ENCODE measurements around the gene LRIG1.
A peak's percentile ranks its signal among the peaks of the same experiment; 100 is the strongest.

Gene LRIG1

GRCh38 chr3:66493458-66494099, 7.2 kb downstream of the LRIG1 start:
- H3K4me3 ChIP-seq (ENCODE audit: low read length) = no peak overlapping the region
- H3K4me1 ChIP-seq (ENCODE audit: control insufficient read depth, insufficient read depth, low read length) = peaks cover 62% of the 10 kb centered on the region
- H3K36me3 ChIP-seq (ENCODE audit: control insufficient read depth, insufficient read depth, low read length) = no peaks in the 10 kb centered on the region
- no peaks in the 10 kb centered on the region for H3K9me3 ChIP-seq (ENCODE audit: control insufficient read depth, low read length)
- peak overlapping the region; percentile 19 for H3K9ac ChIP-seq (ENCODE audit: low read length)
- no peaks in the 10 kb centered on the region for H3K27me3 ChIP-seq (ENCODE audit: control insufficient read depth, insufficient read depth, low read length)

DNA sequence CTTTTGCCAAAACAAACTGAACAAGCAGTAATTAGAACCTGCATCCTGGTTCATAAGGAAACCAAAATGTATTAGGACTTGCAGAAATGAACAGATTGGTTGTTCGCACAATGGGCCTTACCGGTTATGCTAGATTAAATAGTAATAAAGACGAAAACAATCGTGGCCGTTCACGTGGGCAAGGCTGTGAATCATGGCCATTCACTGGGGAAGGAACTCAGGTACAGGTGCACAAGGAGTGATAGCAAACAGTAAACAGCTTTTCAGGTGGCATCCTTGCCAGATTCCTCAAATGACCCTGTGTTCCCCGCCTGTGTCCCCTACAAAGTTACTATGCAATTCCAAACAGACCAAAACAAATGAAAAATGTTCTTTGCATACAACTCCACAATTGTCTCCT, 8.2 kb downstream of the LRIG1 start:
- Histone ChIP-seq H3K9me3 (ENCODE audit: control insufficient read depth, low read length) (no peaks in the 10 kb centered on the region), H3K4me3 (ENCODE audit: low read length) (no peak overlapping the region), H3K4me1 (ENCODE audit: control insufficient read depth, insufficient read depth, low read length) (peaks cover 62% of the 10 kb centered on the region), H3K36me3 (ENCODE audit: control insufficient read depth, insufficient read depth, low read length) (no peaks in the 10 kb centered on the region), H3K9ac (ENCODE audit: low read length) (no peak overlapping the region), H3K27me3 (ENCODE audit: control insufficient read depth, insufficient read depth, low read length) (no peaks in the 10 kb centered on the region)

GRCh38 chr3:66492071-66492470, 8.8 kb downstream of the LRIG1 start:
- H3K9ac ChIP-seq (ENCODE audit: low read length) = no peak overlapping the region
- no peaks in the 10 kb centered on the region for H3K27me3 ChIP-seq (ENCODE audit: control insufficient read depth, insufficient read depth, low read length)
- no peaks in the 10 kb centered on the region for H3K9me3 ChIP-seq (ENCODE audit: control insufficient read depth, low read length)
- no peaks in the 10 kb centered on the region for H3K36me3 ChIP-seq (ENCODE audit: control insufficient read depth, insufficient read depth, low read length)
- H3K4me1 ChIP-seq (ENCODE audit: control insufficient read depth, insufficient read depth, low read length) = peaks cover 65% of the 10 kb centered on the region
- no peak overlapping the region for H3K4me3 ChIP-seq (ENCODE audit: low read length)

DNA sequence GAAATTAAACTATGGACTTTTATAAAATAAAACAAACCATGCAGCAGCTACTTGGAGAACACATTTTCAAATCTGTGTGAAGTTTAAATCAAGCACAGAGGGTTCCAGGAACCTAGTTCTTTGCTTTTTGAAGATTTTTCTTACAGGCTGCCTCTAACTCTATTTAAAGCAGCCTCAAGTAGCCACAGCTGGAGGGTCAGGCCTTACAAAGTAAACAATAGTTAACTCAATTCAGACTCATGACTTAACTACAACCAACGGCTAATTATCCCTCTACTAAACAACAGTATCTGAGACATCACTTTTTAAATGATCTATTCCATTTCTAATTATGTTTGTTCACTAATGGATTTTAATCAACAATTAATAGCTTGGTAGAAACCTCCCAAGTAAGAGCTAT, 9.8 kb downstream of the LRIG1 start:
- Histone ChIP-seq H3K9ac (ENCODE audit: low read length) (peak overlapping the region; percentile 19), H3K4me3 (ENCODE audit: low read length) (no peak overlapping the region), H3K27me3 (ENCODE audit: control insufficient read depth, insufficient read depth, low read length) (no peaks in the 10 kb centered on the region), H3K4me1 (ENCODE audit: control insufficient read depth, insufficient read depth, low read length) (peaks cover 58% of the 10 kb centered on the region), H3K36me3 (ENCODE audit: control insufficient read depth, insufficient read depth, low read length) (no peaks in the 10 kb centered on the region), H3K9me3 (ENCODE audit: control insufficient read depth, low read length) (no peaks in the 10 kb centered on the region)

DNA sequence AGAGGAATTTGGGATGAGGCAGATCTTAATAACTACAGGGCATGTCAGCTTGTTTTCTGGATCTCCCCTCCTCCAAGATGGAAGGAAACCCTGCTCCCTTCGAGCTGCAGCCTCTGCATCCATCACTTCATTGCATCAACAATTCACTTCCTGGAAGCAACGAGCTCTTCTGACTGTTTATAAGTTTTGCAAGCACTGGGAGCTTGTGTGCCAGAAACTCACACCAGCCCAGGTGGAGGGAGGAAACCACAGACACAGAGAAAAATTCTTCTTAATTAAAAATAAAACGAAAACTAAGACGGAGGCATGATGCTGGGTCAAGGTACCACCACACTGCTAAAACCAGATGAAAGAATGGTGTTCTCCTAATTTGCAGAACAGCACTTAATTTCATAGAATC, 10.6 kb downstream of the LRIG1 start:
- no peak overlapping the region for H3K4me3 ChIP-seq (ENCODE audit: low read length)
- H3K36me3 ChIP-seq (ENCODE audit: control insufficient read depth, insufficient read depth, low read length) = no peaks in the 10 kb centered on the region
- no peaks in the 10 kb centered on the region for H3K27me3 ChIP-seq (ENCODE audit: control insufficient read depth, insufficient read depth, low read length)
- H3K9ac ChIP-seq (ENCODE audit: low read length) = no peak overlapping the region
- H3K9me3 ChIP-seq (ENCODE audit: control insufficient read depth, low read length) = no peaks in the 10 kb centered on the region
- peaks cover 51% of the 10 kb centered on the region for H3K4me1 ChIP-seq (ENCODE audit: control insufficient read depth, insufficient read depth, low read length)

- Histone ChIP-seq H3K36me3 (ENCODE audit: control insufficient read depth, insufficient read depth, low read length) (no peaks in the 10 kb centered on the region), H3K4me1 (ENCODE audit: control insufficient read depth, insufficient read depth, low read length) (peaks cover 47% of the 10 kb centered on the region), H3K27me3 (ENCODE audit: control insufficient read depth, insufficient read depth, low read length) (no peaks in the 10 kb centered on the region), H3K4me3 (ENCODE audit: low read length) (no peak overlapping the region), H3K9me3 (ENCODE audit: control insufficient read depth, low read length) (no peaks in the 10 kb centered on the region), H3K9ac (ENCODE audit: low read length) (no peak overlapping the region)
These were observed 11.2 kb downstream of the LRIG1 start for GRCh38 chr3:66489581-66489980.

DNA sequence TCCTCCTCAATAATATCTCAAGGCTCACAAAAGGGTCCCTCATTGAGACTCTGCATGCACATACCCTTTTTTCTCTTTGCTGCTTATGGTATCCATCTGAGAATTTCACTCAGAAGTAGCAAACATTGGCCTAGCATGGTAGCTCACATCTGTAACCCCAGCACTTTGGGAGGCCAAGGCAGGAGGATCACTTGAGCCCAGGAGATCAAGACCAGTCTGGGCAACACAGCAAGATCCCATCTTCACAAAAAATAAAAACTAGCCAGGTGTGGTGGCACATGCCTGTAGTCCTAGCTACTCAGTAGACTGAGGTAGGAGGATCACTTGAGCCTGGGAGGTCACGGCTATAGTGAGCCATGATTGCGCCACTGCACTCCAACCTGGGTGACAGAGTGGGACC, 11.7 kb downstream of the LRIG1 start:
- H3K4me1 ChIP-seq (ENCODE audit: control insufficient read depth, insufficient read depth, low read length) = peaks cover 50% of the 10 kb centered on the region
- no peak overlapping the region for H3K4me3 ChIP-seq (ENCODE audit: low read length)
- no peaks in the 10 kb centered on the region for H3K36me3 ChIP-seq (ENCODE audit: control insufficient read depth, insufficient read depth, low read length)
- H3K9ac ChIP-seq (ENCODE audit: low read length) = no peak overlapping the region
- no peaks in the 10 kb centered on the region for H3K9me3 ChIP-seq (ENCODE audit: control insufficient read depth, low read length)
- no peaks in the 10 kb centered on the region for H3K27me3 ChIP-seq (ENCODE audit: control insufficient read depth, insufficient read depth, low read length)

DNA sequence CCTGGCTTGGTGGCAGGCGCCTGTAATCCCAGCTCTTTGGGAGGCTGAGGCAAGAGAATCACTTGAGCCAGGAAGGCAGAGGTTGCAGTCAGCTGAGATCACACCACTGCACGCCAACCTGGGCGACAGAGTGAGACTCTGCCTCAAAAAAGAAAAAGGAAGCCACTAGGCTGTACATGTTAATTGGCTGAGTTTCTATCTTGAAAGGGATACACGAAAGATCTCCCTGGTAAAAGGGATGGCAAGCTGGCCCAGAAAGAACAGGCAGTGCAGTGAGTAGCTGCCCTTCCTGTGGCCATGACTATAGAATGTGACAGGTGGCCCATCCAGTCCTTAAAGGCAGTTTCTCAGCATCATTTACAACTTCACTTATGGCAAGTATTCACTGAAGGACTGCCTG, 12.3 kb downstream of the LRIG1 start:
- Histone ChIP-seq H3K4me3 (ENCODE audit: low read length) (no peak overlapping the region), H3K27me3 (ENCODE audit: control insufficient read depth, insufficient read depth, low read length) (no peaks in the 10 kb centered on the region), H3K4me1 (ENCODE audit: control insufficient read depth, insufficient read depth, low read length) (peaks cover 52% of the 10 kb centered on the region), H3K36me3 (ENCODE audit: control insufficient read depth, insufficient read depth, low read length) (no peaks in the 10 kb centered on the region), H3K9me3 (ENCODE audit: control insufficient read depth, low read length) (no peaks in the 10 kb centered on the region), H3K9ac (ENCODE audit: low read length) (no peak overlapping the region)

- Histone ChIP-seq H3K36me3 (ENCODE audit: control insufficient read depth, insufficient read depth, low read length) (no peaks in the 10 kb centered on the region), H3K4me1 (ENCODE audit: control insufficient read depth, insufficient read depth, low read length) (peaks cover 50% of the 10 kb centered on the region), H3K27me3 (ENCODE audit: control insufficient read depth, insufficient read depth, low read length) (no peaks in the 10 kb centered on the region), H3K9me3 (ENCODE audit: control insufficient read depth, low read length) (no peaks in the 10 kb centered on the region), H3K4me3 (ENCODE audit: low read length) (no peak overlapping the region), H3K9ac (ENCODE audit: low read length) (no peak overlapping the region)
These were observed 13.4 kb downstream of the LRIG1 start for GRCh38 chr3:66487465-66487864.

GRCh38 chr3:66486646-66487045, 14.2 kb downstream of the LRIG1 start:
- peaks cover 54% of the 10 kb centered on the region for H3K4me1 ChIP-seq (ENCODE audit: control insufficient read depth, insufficient read depth, low read length)
- no peak overlapping the region for H3K4me3 ChIP-seq (ENCODE audit: low read length)
- H3K9ac ChIP-seq (ENCODE audit: low read length) = no peak overlapping the region

GRCh38 chr3:66486202-66486601, 14.6 kb downstream of the LRIG1 start:
- H3K9ac ChIP-seq (ENCODE audit: low read length) = no peak overlapping the region
- no peaks in the 10 kb centered on the region for H3K9me3 ChIP-seq (ENCODE audit: control insufficient read depth, low read length)
- H3K27me3 ChIP-seq (ENCODE audit: control insufficient read depth, insufficient read depth, low read length) = no peaks in the 10 kb centered on the region
- no peak overlapping the region for H3K4me3 ChIP-seq (ENCODE audit: low read length)
- no peaks in the 10 kb centered on the region for H3K36me3 ChIP-seq (ENCODE audit: control insufficient read depth, insufficient read depth, low read length)
- peaks cover 57% of the 10 kb centered on the region for H3K4me1 ChIP-seq (ENCODE audit: control insufficient read depth, insufficient read depth, low read length)

More at GRCh38 chr3:66486646-66487045, 14.2 kb downstream of the LRIG1 start:
- H3K36me3 ChIP-seq (ENCODE audit: control insufficient read depth, insufficient read depth, low read length) = no peaks in the 10 kb centered on the region
- no peaks in the 10 kb centered on the region for H3K27me3 ChIP-seq (ENCODE audit: control insufficient read depth, insufficient read depth, low read length)
- H3K9me3 ChIP-seq (ENCODE audit: control insufficient read depth, low read length) = no peaks in the 10 kb centered on the region

DNA sequence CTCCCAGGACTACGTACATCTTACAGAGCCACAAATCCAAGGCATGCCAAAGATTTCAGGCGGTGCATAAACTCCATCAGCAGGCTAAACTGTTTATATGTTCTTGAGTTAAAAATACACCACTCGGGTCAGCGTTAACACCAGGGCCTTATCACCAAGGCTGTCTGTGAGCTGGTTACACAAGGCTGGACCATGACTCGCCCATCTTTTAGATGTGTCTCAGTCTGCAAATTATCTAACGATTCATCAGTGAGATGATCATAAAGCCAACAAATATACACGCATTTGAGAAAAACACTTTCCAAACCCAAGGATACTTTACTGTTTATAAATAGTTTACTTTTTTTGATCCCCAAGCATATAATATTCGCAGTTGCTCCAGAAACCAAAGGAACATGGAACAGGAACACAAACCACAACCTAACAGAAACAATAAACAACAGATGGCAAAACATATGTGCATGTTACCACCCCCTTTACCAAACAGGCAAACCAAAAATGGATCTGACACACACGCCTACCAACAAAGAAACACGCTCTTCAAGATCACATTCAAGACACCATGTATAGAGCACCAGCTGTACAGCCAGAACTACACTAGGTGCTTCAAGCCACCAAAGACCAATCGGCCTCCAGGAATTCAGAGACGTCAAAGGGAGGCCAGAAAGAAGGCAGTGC, 15.4 kb downstream of the LRIG1 start:
- peaks cover 57% of the 10 kb centered on the region for H3K4me1 ChIP-seq (ENCODE audit: control insufficient read depth, insufficient read depth, low read length)
- no peak overlapping the region for H3K9ac ChIP-seq (ENCODE audit: low read length)
- no peaks in the 10 kb centered on the region for H3K36me3 ChIP-seq (ENCODE audit: control insufficient read depth, insufficient read depth, low read length)
- H3K9me3 ChIP-seq (ENCODE audit: control insufficient read depth, low read length) = no peaks in the 10 kb centered on the region
- no peaks in the 10 kb centered on the region for H3K27me3 ChIP-seq (ENCODE audit: control insufficient read depth, insufficient read depth, low read length)
- no peak overlapping the region for H3K4me3 ChIP-seq (ENCODE audit: low read length)

Measured in mucosa of stomach (tissue), 1 donor.